Heart left ventricle (tissue), 16 donors: ENCODE results near the gene RAB26. TPM values are rescaled to one million over a fixed set of nuclear protein-coding genes. Genes with fewer than 3 reads are reported as not detected.

ENCODE experiments used
- ATAC-seq, 4 donors: fragments of 200-7000 bp; cut with Tn5 transposase; one replicate each; pipeline ENCODE4 v1.9.1; 2020 to 2022; ENCODE audit warnings: moderate library complexity in 4 of 4, mild to moderate bottlenecking in 3 of 4, moderate number of reproducible peaks in 1 of 4
- DNase-seq, 5 donors: peaks; one replicate each; pipeline ENCODE4 v3.0.0-alpha.2; 2020
- H3K27ac ChIP-seq, 12 donors: fragments of 200-600 bp; sonication (generic) in 4 of 12; one replicate each; pipeline versions ENCODE4 v1.5.0 to v1.8.0; 2016 to 2022; ENCODE audit warnings: mild to moderate bottlenecking in 2 of 12
- H3K27me3 ChIP-seq, 9 donors: fragments of 200-600 bp; sonication (generic) in 2 of 9; one replicate each; pipeline versions ENCODE4 v1.5.1 to v1.8.0; 2016 to 2022; ENCODE audit warnings: mild to moderate bottlenecking in 3 of 9
- H3K36me3 ChIP-seq, 9 donors: fragments of 200-600 bp; sonication (generic) in 2 of 9; one replicate each; pipeline versions ENCODE4 v1.5.0 to v1.8.0; 2018 to 2022; ENCODE audit warnings: mild to moderate bottlenecking in 2 of 9
- H3K4me1 ChIP-seq, 12 donors: fragments of 200-600 bp; sonication (generic) in 4 of 12; one replicate each; pipeline versions ENCODE4 v1.5.0 to v1.8.0; 2016 to 2022; ENCODE audit warnings: mild to moderate bottlenecking in 3 of 12
- H3K4me3 ChIP-seq, 12 donors: fragments of 200-600 bp; sonication (generic) in 4 of 12; one replicate each; pipeline versions ENCODE4 v1.5.0 to v1.8.0; 2017 to 2022; ENCODE audit warnings: mild to moderate bottlenecking in 9 of 12, moderate library complexity in 4 of 12
- H3K9me3 ChIP-seq, 12 donors: fragments of 200-600 bp; sonication (generic) in 4 of 12; one replicate each; pipeline versions ENCODE4 v1.5.0 to v1.8.0; 2016 to 2022; ENCODE audit warnings: mild to moderate bottlenecking in 1 of 12
- POLR2A ChIP-seq, 2 donors: fragments of 450-650 bp; IDR thresholded peaks; one replicate each; pipeline ENCODE4 v1.6.1; 2017; ENCODE audit warnings: antibody characterized with exemption in 2 of 2, mild to moderate bottlenecking in 2 of 2, moderate library complexity in 2 of 2
- WGBS, 4 donors: extraction: QIAGEN DNeasy Blood & Tissue Kit in 2 of 4; methylation state at CpG; one replicate each; pipeline versions ENCODE4 v1.1.5 to v1.1.7; 2013 to 2018; 5-methylcytosine and 5-hydroxymethylcytosine counted together
- intact Hi-C, 10 donors: fragments of 100-400 bp; cut with DNase I; formaldehyde crosslinking; loops; one replicate each; pipeline versions ENCODE4 v1.11.1 to v1.14.2; 2022
- polyA plus RNA-seq, 2 donors: library from polyadenylated mRNA; stranded (reverse); fragments of 200-250 nt; gene quantifications; one replicate each; pipeline ENCODE4 v1.2.3, GENCODE V29; 2013
- total RNA-seq, 9 donors: library from RNA; depleted of rRNA in 2 of 9; stranded (reverse); fragments of >200 nt in 2 of 9; fragmentation: NEBNext Ultra II Directional in 3 of 9; extraction: Animal tissue kit (Norgen Biotek cat#: 25700) in 3 of 9; gene quantifications; one replicate each; pipeline versions ENCODE4 v1.1.0 to v1.2.4, GENCODE V29; 2016 to 2023
- TF ChIP-seq, protein P1 (sequence below), 12 donors: fragments of 200-600 bp; sonication (generic) in 4 of 12; IDR thresholded peaks; one replicate each; pipeline versions ENCODE4 v1.5.0 to v1.8.0; 2018 to 2022; ENCODE audit warnings: antibody characterized with exemption in 12 of 12, mild to moderate bottlenecking in 5 of 12
- donor health status: ischemic (EF 13 %, LVEDD 7.1; RV severe dilation, severe dysfunction).
- donor health status: healthy with polysubstance abuse.
- donor health status: DM: no; HTN: yes; CAD: no.
- donor health status: DM: no; HTN: no; CAD: no.
- donor health status: ischemic (EF 25% LVEDD 6.9; RV normal size, moderate dysfunction).
- donor health status: ischemic (EF 25% LVEDD 5.7; RV mildly dilated, moderate dysfunction).
- donor health status: healthy.
- donor health status: DM: yes; HTN: yes; CAD: no.
- donor health status: ischemic (EF 35%, LVEDD 5.7; RV mildly dilated, moderate dysfunction).
- donor health status: nonischemic (EF 11% LVEDD 7.7; RV severe dilation, severe dysfunction).
- donor health status: DM: yes; HTN: yes; CAD: no.
- donor health status: PGD.
- donor health status: ischemic (EF 29% LVEDD 5.4; RV normal size, mild dysfunction).
- donor health status: nonischemic (EF 23%, LVEDD 6.1; RV moderate dilation, normal function).

Gene RAB26
- total and polyA plus RNA-seq, 11 donors = 0.28 to 5.0 (median 0.75) TPM

DNA sequence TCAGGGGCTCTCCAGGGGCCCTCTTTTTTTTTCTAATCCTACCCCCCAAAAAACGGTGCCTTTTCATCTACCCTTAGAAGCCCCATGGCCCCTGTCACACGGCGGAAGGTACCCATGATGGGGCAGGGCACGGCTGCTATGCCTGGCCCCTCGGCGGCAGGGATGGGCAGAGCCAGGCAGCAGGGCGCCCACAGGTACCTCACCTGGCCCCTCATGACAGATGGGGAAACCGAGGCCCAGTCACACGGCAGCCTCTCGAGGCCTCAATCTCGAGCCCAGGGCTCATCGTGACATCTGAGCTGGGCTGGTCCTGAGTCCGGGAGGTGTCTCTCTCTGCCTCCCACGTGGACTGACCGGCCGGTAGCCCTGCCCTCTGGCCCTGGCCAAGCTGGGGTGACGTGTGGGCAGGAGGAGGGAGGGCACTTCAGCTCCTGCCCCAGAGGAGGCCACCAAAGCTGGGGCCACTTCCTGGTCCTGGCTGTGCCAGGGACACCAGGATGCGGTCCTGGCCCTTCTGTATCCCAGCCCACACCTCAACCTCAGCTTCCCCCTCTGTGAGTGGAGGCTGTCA is 18.7 kb downstream of the RAB26 start:
- 92 to 94% (median 93%) methylated on average over 13 to 18 of the region's 18 CpGs for WGBS, 4 donors
- intact Hi-C loops = loop anchor here in 1 of 10 donors (10.0 kb wide), 1 partner anchor 258 kb away; the partner anchor contains the start of gene CCNF
- DNase-seq (no peak), ATAC-seq (no peak)
- TF ChIP-seq, protein P1, sequence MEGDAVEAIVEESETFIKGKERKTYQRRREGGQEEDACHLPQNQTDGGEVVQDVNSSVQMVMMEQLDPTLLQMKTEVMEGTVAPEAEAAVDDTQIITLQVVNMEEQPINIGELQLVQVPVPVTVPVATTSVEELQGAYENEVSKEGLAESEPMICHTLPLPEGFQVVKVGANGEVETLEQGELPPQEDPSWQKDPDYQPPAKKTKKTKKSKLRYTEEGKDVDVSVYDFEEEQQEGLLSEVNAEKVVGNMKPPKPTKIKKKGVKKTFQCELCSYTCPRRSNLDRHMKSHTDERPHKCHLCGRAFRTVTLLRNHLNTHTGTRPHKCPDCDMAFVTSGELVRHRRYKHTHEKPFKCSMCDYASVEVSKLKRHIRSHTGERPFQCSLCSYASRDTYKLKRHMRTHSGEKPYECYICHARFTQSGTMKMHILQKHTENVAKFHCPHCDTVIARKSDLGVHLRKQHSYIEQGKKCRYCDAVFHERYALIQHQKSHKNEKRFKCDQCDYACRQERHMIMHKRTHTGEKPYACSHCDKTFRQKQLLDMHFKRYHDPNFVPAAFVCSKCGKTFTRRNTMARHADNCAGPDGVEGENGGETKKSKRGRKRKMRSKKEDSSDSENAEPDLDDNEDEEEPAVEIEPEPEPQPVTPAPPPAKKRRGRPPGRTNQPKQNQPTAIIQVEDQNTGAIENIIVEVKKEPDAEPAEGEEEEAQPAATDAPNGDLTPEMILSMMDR (IDR thresholded peaks at IDR 0.05) = no peak
- no peak for TF ChIP-seq POLR2A (IDR thresholded peaks at IDR 0.05)
- Histone ChIP-seq H3K4me1 (peaks cover 0 to 7% (median 0%) of the 10 kb centered on the region in 12 donors), H3K9me3 (no peaks in the 10 kb centered on the region), H3K4me3 (no peak overlapping the region), H3K36me3 (peaks cover 0 to 61% (median 19%) of the 10 kb centered on the region in 9 donors), H3K27me3 (no peaks in the 10 kb centered on the region), H3K27ac (no peak overlapping the region)

DNA sequence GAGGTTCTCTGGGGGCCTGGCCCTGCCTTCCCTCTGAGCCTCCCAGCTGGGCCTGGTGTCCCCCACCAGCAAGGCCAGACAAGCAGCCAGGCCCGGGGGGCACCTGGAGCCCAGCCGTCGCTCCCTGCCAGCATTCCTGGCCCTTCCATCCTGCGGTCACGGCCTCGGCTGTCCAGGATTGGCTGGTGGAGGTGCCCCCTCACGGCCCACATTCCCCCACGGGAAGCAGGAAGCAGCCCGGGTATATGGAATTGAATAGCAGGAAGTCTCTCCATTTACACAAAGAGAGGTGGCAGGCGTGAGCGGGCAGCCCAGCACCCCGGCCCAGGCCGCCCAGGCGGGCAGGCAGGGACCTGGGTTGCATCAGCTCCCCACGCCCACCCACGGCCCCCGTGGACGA is 21.7 kb downstream of the RAB26 start:
- H3K9me3 ChIP-seq = no peaks in the 10 kb centered on the region
- peak overlapping the region in 7 of 12 donors; percentile 13 to 73 (median 41) for H3K27ac ChIP-seq
- no peak for TF ChIP-seq POLR2A (IDR thresholded peaks at IDR 0.05)
- TF ChIP-seq, protein P1 (IDR thresholded peaks at IDR 0.05) = no peak
- H3K36me3 ChIP-seq = peaks cover 0 to 87% (median 42%) of the 10 kb centered on the region in 9 donors
- H3K4me3 ChIP-seq = peak overlapping the region in 7 of 12 donors; percentile 17 to 48 (median 25)
- WGBS, 4 donors = 68 to 75% (median 72%) methylated on average over 14 to 18 of the region's 18 CpGs
- peak in 2 of 4 donors; percentile 4 to 47 for ATAC-seq
- H3K27me3 ChIP-seq = no peaks in the 10 kb centered on the region
- intact Hi-C loops = no loop called here
- DNase-seq = no peak
- peaks cover 0 to 7% (median 0%) of the 10 kb centered on the region in 12 donors for H3K4me1 ChIP-seq

DNA sequence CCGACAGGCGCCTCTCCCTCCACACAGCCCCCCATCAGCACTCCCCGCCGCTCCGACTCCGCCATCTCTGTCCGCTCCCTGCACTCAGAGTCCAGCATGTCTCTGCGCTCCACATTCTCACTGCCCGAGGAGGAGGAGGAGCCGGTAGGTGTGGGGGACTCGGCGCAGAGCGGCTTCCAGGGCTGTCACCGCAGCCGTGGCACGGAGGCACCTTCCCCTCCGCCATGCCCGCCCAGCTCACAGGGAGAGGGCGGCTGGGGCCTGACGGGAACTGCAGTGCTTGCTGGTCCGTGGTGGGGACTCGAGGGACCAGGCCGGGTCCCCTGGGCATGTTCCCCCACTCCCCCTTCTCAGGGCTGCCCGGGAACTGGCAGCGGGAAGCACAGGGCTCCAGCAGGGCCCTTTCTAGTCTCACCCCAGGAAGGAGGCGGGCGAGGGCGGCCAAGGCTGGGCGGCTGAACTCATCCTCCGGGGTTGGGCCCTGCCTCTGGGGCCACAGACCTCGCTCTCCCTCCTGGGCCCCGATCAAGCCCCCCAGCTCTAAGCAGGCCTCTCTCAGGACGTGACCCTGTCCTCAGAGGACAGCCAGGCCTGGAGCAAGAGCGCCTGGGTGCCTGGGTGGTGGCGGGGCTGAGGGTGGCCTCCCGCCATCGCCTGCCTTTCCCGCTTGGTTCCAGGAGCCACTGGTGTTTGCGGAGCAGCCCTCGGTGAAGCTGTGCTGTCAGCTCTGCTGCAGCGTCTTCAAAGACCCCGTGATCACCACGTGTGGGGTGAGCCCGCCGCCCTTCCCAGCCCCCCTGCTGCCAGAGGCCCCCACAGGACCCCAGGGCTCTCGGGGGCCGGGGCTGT is 22.4 kb downstream of the RAB26 start:
- intact Hi-C loops = no loop called here
- no peaks in the 10 kb centered on the region for H3K27me3 ChIP-seq
- peak overlapping the region in 4 of 12 donors; percentile 13 to 73 (median 50) for H3K27ac ChIP-seq
- no peak for DNase-seq
- peaks cover 0 to 93% (median 49%) of the 10 kb centered on the region in 9 donors for H3K36me3 ChIP-seq
- peak overlapping the region in 9 of 12 donors; percentile 5 to 48 (median 24) for H3K4me3 ChIP-seq
- no peak for ATAC-seq
- 89 to 96% (median 92%) methylated on average over 20 to 47 of the region's 47 CpGs for WGBS, 4 donors
- TF ChIP-seq, protein P1 (IDR thresholded peaks at IDR 0.05) = no peak
- TF ChIP-seq POLR2A (IDR thresholded peaks at IDR 0.05) = no peak
- peaks cover 0 to 7% (median 0%) of the 10 kb centered on the region in 12 donors for H3K4me1 ChIP-seq
- H3K9me3 ChIP-seq = no peaks in the 10 kb centered on the region

DNA sequence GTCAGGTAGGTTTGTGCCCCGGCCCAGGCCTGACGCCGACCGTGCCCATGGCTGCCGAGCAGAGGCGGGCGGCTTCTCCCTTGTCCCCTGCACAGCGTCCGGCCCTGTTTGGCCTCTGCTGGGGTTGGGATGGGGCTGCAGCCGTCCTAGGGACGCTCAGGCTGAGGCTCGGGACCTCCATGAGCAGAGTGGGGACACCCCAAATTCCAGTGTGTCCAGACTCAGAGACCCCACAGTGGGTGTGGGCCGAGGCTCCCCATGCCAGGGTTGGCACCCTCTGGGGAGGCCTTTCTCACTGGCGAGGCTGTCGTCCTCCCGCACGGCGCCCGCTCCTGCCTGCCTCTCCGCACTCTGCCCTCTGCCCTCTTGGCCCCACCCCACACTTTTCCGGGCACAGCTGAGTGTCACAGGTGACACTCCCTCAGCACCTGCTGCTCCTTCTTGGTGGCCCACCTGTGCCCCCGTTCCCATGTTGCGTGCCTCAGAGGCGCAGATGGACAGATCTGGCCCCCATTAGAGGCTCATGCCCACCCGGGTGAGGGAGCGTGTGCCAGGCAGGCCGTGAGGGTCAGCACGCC is 23.3 kb downstream of the RAB26 start:
- Histone ChIP-seq H3K27me3 (no peaks in the 10 kb centered on the region), H3K27ac (no peak overlapping the region), H3K4me3 (no peak overlapping the region), H3K9me3 (no peaks in the 10 kb centered on the region), H3K4me1 (peaks cover 0 to 7% (median 0%) of the 10 kb centered on the region in 12 donors), H3K36me3 (peaks cover 0 to 94% (median 51%) of the 10 kb centered on the region in 9 donors)
- no peak for DNase-seq
- intact Hi-C loops = no loop called here
- TF ChIP-seq, protein P1 (IDR thresholded peaks at IDR 0.05) = no peak
- TF ChIP-seq POLR2A (IDR thresholded peaks at IDR 0.05) = no peak
- no peak for ATAC-seq
- WGBS, 4 donors = 95 to 98% (median 97%) methylated on average over 23 to 28 of the region's 28 CpGs
